ENCODE results near the gene BRAF.
"Not testable (repeated sequence)": the region's sequence is repeated elsewhere in the genome, so short reads cannot be mapped to it uniquely, and the experiment has no call there.

BRAF gene

GRCh38 chr7:140918236-140918635, 6.5 kb downstream of the BRAF start:
- FAIRE-seq = no peak

DNA sequence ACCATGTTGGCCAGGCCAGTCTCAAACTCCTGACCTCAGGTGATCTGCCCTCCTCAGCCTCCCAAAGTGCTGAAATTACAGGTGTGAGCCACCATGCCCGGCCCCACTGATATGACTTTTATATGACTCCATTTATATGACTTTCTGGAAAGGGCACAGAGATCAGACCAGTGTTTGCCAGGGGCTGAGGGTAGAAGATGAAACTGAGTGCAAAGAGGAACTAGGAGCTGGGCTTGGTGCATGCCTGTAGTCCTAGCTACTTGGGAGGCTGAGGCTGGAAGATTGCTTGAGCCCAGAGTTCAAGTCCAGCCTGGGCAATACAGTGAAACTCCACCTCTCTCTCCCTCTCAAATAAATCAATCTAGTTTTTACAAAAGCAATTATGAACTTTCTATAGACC, 7.5 kb downstream of the BRAF start:
- no peak for FAIRE-seq

DNA sequence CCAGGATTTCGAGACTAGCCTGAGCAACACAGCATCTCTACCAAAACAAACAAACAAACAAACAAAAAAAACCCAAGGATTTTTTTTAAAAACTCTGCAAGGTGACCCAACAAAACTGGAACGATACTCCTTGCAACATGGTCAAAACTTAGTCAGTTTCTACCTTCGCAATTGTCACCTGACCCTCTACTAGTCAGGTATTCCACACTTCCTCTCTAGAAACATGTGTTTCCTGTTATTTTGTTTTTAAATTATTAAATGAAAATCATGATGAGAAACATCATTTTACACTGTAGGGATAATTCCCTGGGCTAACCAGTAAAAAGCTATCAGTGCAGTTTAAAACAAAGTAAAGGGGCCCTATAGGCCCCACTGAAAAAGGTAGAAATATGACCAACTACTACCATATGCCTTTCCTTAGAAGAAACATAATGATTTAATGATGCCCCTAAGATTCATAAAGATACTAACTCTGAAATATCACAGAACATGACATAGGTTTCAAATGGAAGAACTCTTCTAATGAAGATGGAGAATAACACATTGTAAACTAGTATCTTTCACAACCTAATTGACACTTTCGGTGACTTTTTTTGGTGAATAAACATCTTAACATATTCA, 8.7 kb downstream of the BRAF start:
- no peak for FAIRE-seq

DNA sequence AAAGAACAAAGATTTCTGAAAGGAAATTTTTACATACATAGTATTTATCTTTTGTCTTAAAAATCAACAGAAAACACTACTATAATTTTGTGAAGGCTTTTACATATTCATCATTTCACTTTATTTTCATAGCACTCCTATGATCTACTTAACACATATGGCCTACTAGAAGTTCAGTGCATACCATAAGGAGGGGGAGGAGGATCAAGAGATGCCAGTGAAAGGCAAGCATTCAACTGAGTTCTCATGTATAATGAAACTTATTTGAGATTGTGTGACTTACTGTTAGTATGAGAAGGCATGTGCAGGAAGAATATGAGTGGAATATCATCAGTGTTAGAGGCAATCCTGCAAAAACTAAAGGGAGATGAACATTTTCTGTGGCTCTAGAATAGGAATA, 10.6 kb downstream of the BRAF start:
- no peak for FAIRE-seq

GRCh38 chr7:140913596-140913928, 11.2 kb downstream of the BRAF start:
- FAIRE-seq = not testable (repeated sequence)

DNA sequence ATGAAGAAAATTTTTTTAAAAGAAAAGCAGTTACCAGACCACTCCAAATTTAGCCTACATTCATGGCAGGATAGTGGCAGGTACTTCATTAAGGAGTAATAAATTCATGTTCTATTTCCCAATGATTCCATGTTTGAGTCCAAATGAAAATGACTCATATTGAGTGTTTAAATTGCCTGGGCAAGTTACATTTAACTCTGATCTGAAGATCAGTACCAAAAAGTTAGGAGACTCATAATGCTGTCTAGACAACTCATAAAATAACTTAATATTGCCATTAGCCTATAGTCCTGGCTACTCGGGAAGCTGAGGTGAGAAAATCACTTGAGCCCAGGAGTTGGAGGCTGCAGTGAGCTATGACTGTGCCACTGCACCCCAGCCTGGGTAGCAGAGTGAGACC, 13.0 kb downstream of the BRAF start:
- no peak for FAIRE-seq

- FAIRE-seq = no peak
These were observed 15.1 kb downstream of the BRAF start for GRCh38 chr7:140909476-140910161.

DNA sequence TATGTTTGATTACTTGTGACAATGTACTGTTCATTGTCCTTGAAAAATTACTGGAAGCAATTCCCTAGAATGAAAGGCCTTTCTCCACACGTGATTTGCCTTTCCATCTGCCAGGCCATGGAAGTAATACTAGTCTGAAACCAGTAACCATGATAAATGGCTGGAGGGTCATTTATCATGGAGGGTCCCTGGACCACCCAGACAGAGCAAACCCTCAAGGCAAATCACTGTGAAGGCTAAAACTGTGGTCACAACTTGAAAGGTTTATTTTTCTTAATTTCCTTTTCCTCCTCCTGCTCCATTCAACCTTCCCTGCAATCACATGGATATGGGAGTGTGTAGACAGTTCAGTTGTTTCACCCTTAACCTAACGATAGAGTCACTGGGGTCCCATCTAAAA, 16.4 kb downstream of the BRAF start:
- no peak for FAIRE-seq

GRCh38 chr7:140903741-140904480, 20.8 kb downstream of the BRAF start:
- no peak for FAIRE-seq

GRCh38 chr7:140902303-140902953, 22.3 kb downstream of the BRAF start:
- no peak for FAIRE-seq

- FAIRE-seq = no peak
These were observed 22.8 kb downstream of the BRAF start for GRCh38 chr7:140901941-140902302.

GRCh38 chr7:140899883-140900282, 24.8 kb downstream of the BRAF start:
- no peak for FAIRE-seq

- FAIRE-seq = no peak
These were observed 25.8 kb downstream of the BRAF start for GRCh38 chr7:140898786-140899536.

DNA sequence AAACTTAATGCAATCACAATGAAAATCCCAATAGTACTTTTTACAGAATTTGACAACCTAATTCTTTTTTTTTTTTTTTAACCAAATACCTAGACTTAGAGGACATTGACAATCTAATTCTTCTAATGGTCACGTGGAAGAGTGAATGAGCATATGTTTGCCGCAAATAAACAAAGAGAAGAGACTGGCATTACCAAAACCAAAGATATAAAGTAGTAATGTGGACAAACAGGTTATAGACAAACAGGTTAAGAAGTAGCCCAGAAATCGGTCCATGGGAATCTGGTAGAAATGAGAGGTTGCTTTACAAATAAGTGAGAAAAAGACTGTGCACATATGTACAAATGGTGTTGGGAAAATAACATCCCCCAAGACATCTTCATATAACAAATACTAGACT, 27.7 kb downstream of the BRAF start:
- no peak for FAIRE-seq

GRCh38 chr7:140889645-140890044, 35.1 kb downstream of the BRAF start:
- no peak for FAIRE-seq

DNA sequence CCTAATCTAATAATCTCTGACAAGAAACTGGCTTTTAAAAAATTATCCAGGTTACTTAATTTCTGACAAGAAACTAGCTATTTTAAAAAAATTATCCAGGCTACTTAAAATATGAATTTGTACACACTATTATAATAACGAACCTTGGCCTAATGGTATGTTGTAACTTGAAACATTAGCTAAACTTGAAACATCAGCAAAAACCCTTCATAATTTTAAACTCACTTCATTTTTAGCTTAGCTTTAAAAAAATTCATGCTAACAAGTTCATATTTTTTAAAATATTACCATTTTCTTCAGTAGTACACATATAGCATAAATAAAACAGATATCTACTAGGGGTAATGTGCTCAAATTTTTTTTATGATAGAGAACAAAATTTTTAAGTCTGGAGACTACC, 35.6 kb downstream of the BRAF start:
- FAIRE-seq = no peak

DNA sequence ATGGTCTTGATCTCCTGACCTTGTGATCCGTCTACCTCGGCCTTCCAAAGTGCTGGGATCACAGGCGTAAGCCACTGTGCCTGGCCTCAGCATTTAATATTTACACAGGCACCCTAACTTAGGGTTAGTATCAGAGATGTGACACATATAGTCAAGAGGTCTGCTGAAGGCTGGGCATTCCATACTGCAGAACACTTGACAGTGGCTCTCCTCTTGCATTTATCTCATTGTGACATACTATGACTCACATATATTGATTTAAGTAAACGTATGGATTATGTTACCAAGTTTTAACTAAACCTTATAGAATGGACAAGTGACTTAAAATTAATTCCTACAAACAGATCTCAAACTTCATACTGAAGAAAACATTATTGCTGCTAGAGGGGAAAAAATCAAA, 36.6 kb downstream of the BRAF start:
- no peak for FAIRE-seq

- no peak for FAIRE-seq
These were observed 38.9 kb downstream of the BRAF start for GRCh38 chr7:140885735-140886334.

GRCh38 chr7:140883378-140883777, 41.4 kb downstream of the BRAF start:
- FAIRE-seq = no peak

- not testable (repeated sequence) for FAIRE-seq
These were observed 41.9 kb downstream of the BRAF start for GRCh38 chr7:140882834-140883233.

GRCh38 chr7:140881507-140882228, 43.1 kb downstream of the BRAF start:
- FAIRE-seq = no peak

DNA sequence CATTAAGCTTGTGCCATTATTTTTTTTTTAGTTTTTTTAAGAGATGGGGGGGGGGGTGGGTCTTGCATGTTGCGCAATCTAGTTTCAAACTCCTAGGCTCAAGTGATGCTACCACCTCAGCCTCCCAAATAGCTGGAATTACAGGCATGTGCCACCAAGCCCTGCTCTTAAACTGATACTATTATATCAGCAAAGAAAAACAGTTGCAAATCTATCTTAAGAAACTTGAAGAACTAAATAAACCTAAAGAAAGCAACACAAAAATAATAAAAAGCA, 47.5 kb downstream of the BRAF start:
- FAIRE-seq = no peak
